GM19035 (cell line): ENCODE results near the gene UPK3B.
A peak's percentile ranks its signal among the peaks of the same experiment; 100 is the strongest.
"Not testable (repeated sequence)": the region's sequence is repeated elsewhere in the genome, so short reads cannot be mapped to it uniquely, and the experiment has no call there.

Experiments
- ATAC-seq: cut with Tn5 transposase; IDR thresholded peaks from one replicate; pipeline ENCODE4 v1.9.1; 2021; ENCODE audit not compliant: unreplicated experiment

Gene UPK3B

GRCh38 chr7:76512941-76513816 lies 2.8 kb downstream of the UPK3B start:
- ATAC-seq, result no peak

- ATAC-seq, result no peak
Observed at GRCh38 chr7:76513817-76514799, 3.8 kb downstream of the UPK3B start.

- ATAC-seq, result no peak
Observed at GRCh38 chr7:76514926-76515771, 4.8 kb downstream of the UPK3B start.

GRCh38 chr7:76515999-76516443 lies 5.7 kb downstream of the UPK3B start:
- ATAC-seq, result no peak

- not testable (repeated sequence) for ATAC-seq
Observed at GRCh38 chr7:76516932-76517331, 6.6 kb downstream of the UPK3B start.

- not testable (repeated sequence) for ATAC-seq
Observed at GRCh38 chr7:76526183-76526582, 15.8 kb downstream of the UPK3B start.

- ATAC-seq, result not testable (repeated sequence)
Observed at GRCh38 chr7:76531643-76532042, 21.3 kb downstream of the UPK3B start.

GRCh38 chr7:76543197-76543596 lies 32.8 kb downstream of the UPK3B start, which contains the start of gene SPDYE16:
SPDYE16 (minus strand) TSS chr7:76543297; CDS start chr7:76541459, 1,838 bp downstream.
- not testable (repeated sequence) for ATAC-seq

GRCh38 chr7:76549025-76549854 lies 38.9 kb downstream of the UPK3B start:
- ATAC-seq, result peak; percentile 99

GRCh38 chr7:76549855-76550248 lies 39.5 kb downstream of the UPK3B start:
- not testable (repeated sequence) for ATAC-seq

- not testable (repeated sequence) for ATAC-seq
Observed at GRCh38 chr7:76551992-76552391, 41.6 kb downstream of the UPK3B start.

GRCh38 chr7:76559685-76560084 lies 49.3 kb downstream of the UPK3B start:
- not testable (repeated sequence) for ATAC-seq

- ATAC-seq, result not testable (repeated sequence)
Observed at GRCh38 chr7:76560157-76560556, 49.8 kb downstream of the UPK3B start.

GRCh38 chr7:76561342-76561741 lies 51.0 kb downstream of the UPK3B start:
- ATAC-seq, result not testable (repeated sequence)

- not testable (repeated sequence) for ATAC-seq
Observed at GRCh38 chr7:76565001-76565400, 54.6 kb downstream of the UPK3B start.
